Gastrocnemius medialis (tissue), 4 donors: Measurements from ENCODE around the gene POC1A. TPM values are rescaled to one million over a fixed set of nuclear protein-coding genes. Genes with fewer than 3 reads are reported as not detected.

Experiments used
- ATAC-seq, 2 donors: fragments of 150-250 bp; one replicate each; pipeline ENCODE4 v1.9.1; 2016
- DNase-seq, 2 donors: peaks; one replicate each; pipeline ENCODE4 v3.0.0-alpha.2; 2019
- H3K27ac ChIP-seq, 4 donors: fragments of 200-600 bp; sonication (generic); 1 replicate in 1 of 4; 2 replicates in 3 of 4; pipeline ENCODE4 v1.5.1; 2016 to 2018; ENCODE audit warnings: mild to moderate bottlenecking in 2 of 4, moderate library complexity in 1 of 4
- H3K27me3 ChIP-seq, 3 donors: fragments of 200-600 bp; sonication (generic) in 2 of 3; 1 replicate in 1 of 3; 2 replicates in 2 of 3; pipeline versions ENCODE4 v1.5.1 to v1.6.0; 2016 to 2019; ENCODE audit warnings: mild to moderate bottlenecking in 1 of 3, moderate library complexity in 1 of 3
- H3K36me3 ChIP-seq, 2 donors: fragments of 200-600 bp; sonication (generic) in 1 of 2; one replicate each; pipeline ENCODE4 v1.5.1; 2017 to 2018
- H3K4me1 ChIP-seq, 2 donors: fragments of 200-600 bp; sonication (generic) in 1 of 2; one replicate each; pipeline ENCODE4 v1.5.1; 2016 to 2017; ENCODE audit warnings: mild to moderate bottlenecking in 2 of 2
- H3K4me3 ChIP-seq, 4 donors: fragments of 200-600 bp; sonication (generic) in 3 of 4; 1 replicate in 1 of 4; 2 replicates in 3 of 4; pipeline ENCODE4 v1.5.1; 2016 to 2019; ENCODE audit warnings: mild to moderate bottlenecking in 2 of 4
- H3K9me3 ChIP-seq, 3 donors: fragments of 200-600 bp; sonication (generic) in 2 of 3; 1 replicate in 1 of 3; 2 replicates in 2 of 3; pipeline ENCODE4 v1.5.1; 2016 to 2019
- CTCF ChIP-seq, 5 experiments: fragments of 450-650 bp in 3 of 5; fragments of 200-600 bp in 2 of 5; sonication (generic) in 2 of 5; IDR thresholded peaks in 4 of 5; conservative IDR thresholded peaks in 1 of 5; 1 replicate in 4 of 5; 2 replicates in 1 of 5; pipeline ENCODE4 v1.5.1; 2016 to 2019; ENCODE audit warnings: antibody characterized with exemption in 5 of 5, mild to moderate bottlenecking in 3 of 5, moderate library complexity in 3 of 5
- POLR2A ChIP-seq, 2 donors: fragments of 450-650 bp; IDR thresholded peaks; one replicate each; pipeline ENCODE4 v1.6.1; 2017; ENCODE audit warnings: antibody characterized with exemption in 2 of 2, mild to moderate bottlenecking in 2 of 2, moderate library complexity in 2 of 2
- in situ Hi-C, 4 donors: fragments of 200-750 bp; cut with MboI; loops; one replicate each; pipeline versions ENCODE4 v1.15.0 to v1.8.0; 2017; ENCODE audit warnings: low sequenced_read_pairs in 4 of 4
- intact Hi-C: fragments of 100-400 bp; cut with DNase I; formaldehyde crosslinking; loops from one replicate; pipeline ENCODE4 v1.15.1; 2023; ENCODE audit warnings: low total_unique reads
- total RNA-seq, 4 donors: library from RNA; depleted of rRNA; stranded (reverse); fragments of >200 nt; gene quantifications; one replicate each; pipeline versions ENCODE4 v1.1.0 to v1.2.3, GENCODE V29; 2016

Gene POC1A
- total RNA-seq, 4 donors from 2014 or later: 0.51 to 3.2 (median 0.81) TPM

- Histone ChIP-seq H3K4me3 (no peak overlapping the region), H3K27ac (no peak overlapping the region), H3K9me3 (no peaks in the 10 kb centered on the region), H3K36me3 (no peaks in the 10 kb centered on the region), H3K27me3 (no peaks in the 10 kb centered on the region), H3K4me1 (no peaks in the 10 kb centered on the region)
- no peak for TF ChIP-seq CTCF (IDR thresholded peaks at IDR 0.05 in 4 of 5, conservative IDR thresholded peaks at IDR 0.05 in 1 of 5)
- TF ChIP-seq POLR2A (IDR thresholded peaks at IDR 0.05): no peak
- no peak for ATAC-seq
- in situ Hi-C loops: no loop called here
- DNase-seq: no peak
- intact Hi-C loops: no loop called here
Measured at GRCh38 chr3:52128118-52128683, 26.0 kb downstream of the POC1A start.

- Histone ChIP-seq H3K36me3 (no peaks in the 10 kb centered on the region), H3K27ac (no peak overlapping the region), H3K4me1 (peaks cover 0 to 8% of the 10 kb centered on the region in 2 donors), H3K4me3 (no peak overlapping the region), H3K9me3 (no peaks in the 10 kb centered on the region), H3K27me3 (no peaks in the 10 kb centered on the region)
- intact Hi-C loops (no loop called here), in situ Hi-C loops (no loop called here)
- DNase-seq (no peak), ATAC-seq (no peak)
- TF ChIP-seq POLR2A (IDR thresholded peaks at IDR 0.05) (no peak), CTCF (IDR thresholded peaks at IDR 0.05 in 4 of 5, conservative IDR thresholded peaks at IDR 0.05 in 1 of 5) (no peak)
Measured at GRCh38 chr3:52126500-52126899, 27.7 kb downstream of the POC1A start.

GRCh38 chr3:52126036-52126435, 28.2 kb downstream of the POC1A start:
- no peak overlapping the region for H3K27ac ChIP-seq
- TF ChIP-seq CTCF (IDR thresholded peaks at IDR 0.05 in 4 of 5, conservative IDR thresholded peaks at IDR 0.05 in 1 of 5) (no peak), POLR2A (IDR thresholded peaks at IDR 0.05) (no peak)
- intact Hi-C loops (no loop called here), in situ Hi-C loops (no loop called here)
- DNase-seq (no peak), ATAC-seq (no peak)
- no peak overlapping the region for H3K4me3 ChIP-seq
- no peaks in the 10 kb centered on the region for H3K9me3 ChIP-seq
- no peaks in the 10 kb centered on the region for H3K27me3 ChIP-seq
- no peaks in the 10 kb centered on the region for H3K36me3 ChIP-seq
- peaks cover 3 to 13% of the 10 kb centered on the region in 2 donors for H3K4me1 ChIP-seq

GRCh38 chr3:52124766-52125165, 29.5 kb downstream of the POC1A start:
- no peaks in the 10 kb centered on the region for H3K36me3 ChIP-seq
- H3K4me1 ChIP-seq: peaks cover 4 to 20% of the 10 kb centered on the region in 2 donors
- H3K4me3 ChIP-seq: no peak overlapping the region
- TF ChIP-seq POLR2A (IDR thresholded peaks at IDR 0.05) (no peak), CTCF (IDR thresholded peaks at IDR 0.05 in 4 of 5, conservative IDR thresholded peaks at IDR 0.05 in 1 of 5) (no peak)
- H3K27me3 ChIP-seq: no peaks in the 10 kb centered on the region
- in situ Hi-C loops (no loop called here), intact Hi-C loops (no loop called here)
- no peaks in the 10 kb centered on the region for H3K9me3 ChIP-seq
- ATAC-seq: no peak
- no peak for DNase-seq
- H3K27ac ChIP-seq: no peak overlapping the region

- Histone ChIP-seq H3K4me3 (no peak overlapping the region), H3K4me1 (peaks cover 4 to 20% of the 10 kb centered on the region in 2 donors), H3K27ac (no peak overlapping the region), H3K9me3 (no peaks in the 10 kb centered on the region), H3K27me3 (no peaks in the 10 kb centered on the region), H3K36me3 (no peaks in the 10 kb centered on the region)
- intact Hi-C loops: no loop called here
- DNase-seq (no peak), ATAC-seq (no peak)
- TF ChIP-seq POLR2A (IDR thresholded peaks at IDR 0.05) (no peak), CTCF (IDR thresholded peaks at IDR 0.05 in 4 of 5, conservative IDR thresholded peaks at IDR 0.05 in 1 of 5) (no peak)
- in situ Hi-C loops: no loop called here
Measured at GRCh38 chr3:52124126-52124525, 30.1 kb downstream of the POC1A start.
